ENCODE results near the gene PLOD1.

PLOD1 gene

DNA sequence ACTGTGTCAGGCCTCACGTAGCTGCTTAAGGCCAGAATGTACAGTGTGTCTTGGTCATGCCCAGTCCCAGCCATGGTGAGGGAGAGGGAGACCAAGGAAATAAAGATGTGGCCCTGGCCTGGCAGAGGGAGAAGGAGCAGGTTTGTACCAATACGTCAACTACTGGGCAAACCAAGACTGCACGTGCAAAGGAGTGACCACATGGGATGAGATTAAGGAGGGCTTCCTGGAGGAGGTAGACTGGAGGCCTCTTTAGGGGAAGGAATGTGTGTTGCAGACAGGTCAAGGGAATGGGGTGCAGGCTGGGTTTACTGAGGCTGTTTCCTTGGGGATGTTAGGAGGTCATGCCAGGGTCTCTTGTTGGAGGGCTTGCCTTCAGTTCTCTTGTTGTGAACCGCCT lies 7.8 kb downstream of the PLOD1 start (continued):
- TF ChIP-seq, protein P1, sequence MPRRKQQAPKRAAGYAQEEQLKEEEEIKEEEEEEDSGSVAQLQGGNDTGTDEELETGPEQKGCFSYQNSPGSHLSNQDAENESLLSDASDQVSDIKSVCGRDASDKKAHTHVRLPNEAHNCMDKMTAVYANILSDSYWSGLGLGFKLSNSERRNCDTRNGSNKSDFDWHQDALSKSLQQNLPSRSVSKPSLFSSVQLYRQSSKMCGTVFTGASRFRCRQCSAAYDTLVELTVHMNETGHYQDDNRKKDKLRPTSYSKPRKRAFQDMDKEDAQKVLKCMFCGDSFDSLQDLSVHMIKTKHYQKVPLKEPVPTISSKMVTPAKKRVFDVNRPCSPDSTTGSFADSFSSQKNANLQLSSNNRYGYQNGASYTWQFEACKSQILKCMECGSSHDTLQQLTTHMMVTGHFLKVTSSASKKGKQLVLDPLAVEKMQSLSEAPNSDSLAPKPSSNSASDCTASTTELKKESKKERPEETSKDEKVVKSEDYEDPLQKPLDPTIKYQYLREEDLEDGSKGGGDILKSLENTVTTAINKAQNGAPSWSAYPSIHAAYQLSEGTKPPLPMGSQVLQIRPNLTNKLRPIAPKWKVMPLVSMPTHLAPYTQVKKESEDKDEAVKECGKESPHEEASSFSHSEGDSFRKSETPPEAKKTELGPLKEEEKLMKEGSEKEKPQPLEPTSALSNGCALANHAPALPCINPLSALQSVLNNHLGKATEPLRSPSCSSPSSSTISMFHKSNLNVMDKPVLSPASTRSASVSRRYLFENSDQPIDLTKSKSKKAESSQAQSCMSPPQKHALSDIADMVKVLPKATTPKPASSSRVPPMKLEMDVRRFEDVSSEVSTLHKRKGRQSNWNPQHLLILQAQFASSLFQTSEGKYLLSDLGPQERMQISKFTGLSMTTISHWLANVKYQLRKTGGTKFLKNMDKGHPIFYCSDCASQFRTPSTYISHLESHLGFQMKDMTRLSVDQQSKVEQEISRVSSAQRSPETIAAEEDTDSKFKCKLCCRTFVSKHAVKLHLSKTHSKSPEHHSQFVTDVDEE (CRISPR knock-in tag; IDR thresholded peaks at IDR 0.05): no peak
- TF ChIP-seq PPARA (CRISPR knock-in tag; IDR thresholded peaks at IDR 0.05; ENCODE audit: borderline replicate concordance) (no peak), ISL1 (CRISPR knock-in tag; IDR thresholded peaks at IDR 0.05) (no peak), RARB (CRISPR knock-in tag; IDR thresholded peaks at IDR 0.05) (no peak), GLIS3 (CRISPR knock-in tag; IDR thresholded peaks at IDR 0.05) (no peak), ZFP30 (CRISPR knock-in tag; IDR thresholded peaks at IDR 0.05) (no peak)
- TF ChIP-seq, protein P2, sequence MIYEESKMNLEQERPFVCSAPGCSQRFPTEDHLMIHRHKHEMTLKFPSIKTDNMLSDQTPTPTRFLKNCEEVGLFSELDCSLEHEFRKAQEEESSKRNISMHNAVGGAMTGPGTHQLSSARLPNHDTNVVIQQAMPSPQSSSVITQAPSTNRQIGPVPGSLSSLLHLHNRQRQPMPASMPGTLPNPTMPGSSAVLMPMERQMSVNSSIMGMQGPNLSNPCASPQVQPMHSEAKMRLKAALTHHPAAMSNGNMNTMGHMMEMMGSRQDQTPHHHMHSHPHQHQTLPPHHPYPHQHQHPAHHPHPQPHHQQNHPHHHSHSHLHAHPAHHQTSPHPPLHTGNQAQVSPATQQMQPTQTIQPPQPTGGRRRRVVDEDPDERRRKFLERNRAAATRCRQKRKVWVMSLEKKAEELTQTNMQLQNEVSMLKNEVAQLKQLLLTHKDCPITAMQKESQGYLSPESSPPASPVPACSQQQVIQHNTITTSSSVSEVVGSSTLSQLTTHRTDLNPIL (CRISPR knock-in tag; IDR thresholded peaks at IDR 0.05; ENCODE audit: low read depth): no peak

DNA sequence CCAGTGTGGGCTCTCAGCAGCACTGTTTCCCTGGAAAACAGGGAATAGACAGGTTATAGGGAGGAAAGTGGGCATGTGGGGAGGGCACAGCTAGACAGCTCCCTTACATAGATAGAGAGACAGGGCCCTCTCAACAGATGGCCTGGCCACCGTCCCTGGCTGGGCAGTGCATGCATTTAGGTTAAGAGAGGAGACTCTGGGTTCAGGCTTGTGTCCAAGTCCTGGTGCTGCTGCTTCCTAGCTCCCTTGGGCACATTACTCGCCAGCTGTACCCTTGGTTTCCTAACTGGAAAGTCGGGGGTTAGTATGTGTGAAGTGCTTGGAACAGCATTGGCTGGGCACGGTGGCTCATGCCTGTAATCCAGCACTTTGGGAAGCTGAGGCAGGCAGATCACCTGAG lies 9.1 kb downstream of the PLOD1 start:
- TF ChIP-seq, protein P3, sequence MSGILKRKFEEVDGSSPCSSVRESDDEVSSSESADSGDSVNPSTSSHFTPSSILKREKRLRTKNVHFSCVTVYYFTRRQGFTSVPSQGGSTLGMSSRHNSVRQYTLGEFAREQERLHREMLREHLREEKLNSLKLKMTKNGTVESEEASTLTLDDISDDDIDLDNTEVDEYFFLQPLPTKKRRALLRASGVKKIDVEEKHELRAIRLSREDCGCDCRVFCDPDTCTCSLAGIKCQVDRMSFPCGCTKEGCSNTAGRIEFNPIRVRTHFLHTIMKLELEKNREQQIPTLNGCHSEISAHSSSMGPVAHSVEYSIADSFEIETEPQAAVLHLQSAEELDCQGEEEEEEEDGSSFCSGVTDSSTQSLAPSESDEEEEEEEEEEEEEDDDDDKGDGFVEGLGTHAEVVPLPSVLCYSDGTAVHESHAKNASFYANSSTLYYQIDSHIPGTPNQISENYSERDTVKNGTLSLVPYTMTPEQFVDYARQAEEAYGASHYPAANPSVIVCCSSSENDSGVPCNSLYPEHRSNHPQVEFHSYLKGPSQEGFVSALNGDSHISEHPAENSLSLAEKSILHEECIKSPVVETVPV (CRISPR knock-in tag; IDR thresholded peaks at IDR 0.05): no peak
- TF ChIP-seq TCF4 (CRISPR knock-in tag; IDR thresholded peaks at IDR 0.05; ENCODE audit: borderline replicate concordance) (no peak), ZNF565 (CRISPR knock-in tag; conservative IDR thresholded peaks at IDR 0.05; ENCODE audit: low read depth) (no peak), ZFP30 (CRISPR knock-in tag; IDR thresholded peaks at IDR 0.05) (no peak), ESRRG (CRISPR knock-in tag; IDR thresholded peaks at IDR 0.05) (no peak), ZNF70 (CRISPR knock-in tag; IDR thresholded peaks at IDR 0.05) (no peak), TOX (CRISPR knock-in tag; IDR thresholded peaks at IDR 0.05; ENCODE audit: borderline replicate concordance) (no peak), ARNTL (CRISPR knock-in tag; IDR thresholded peaks at IDR 0.05; ENCODE audit: borderline replicate concordance, low read depth) (no peak)
- TF ChIP-seq, protein P2 (CRISPR knock-in tag; IDR thresholded peaks at IDR 0.05; ENCODE audit: low read depth): no peak
- TF ChIP-seq, protein P4, sequence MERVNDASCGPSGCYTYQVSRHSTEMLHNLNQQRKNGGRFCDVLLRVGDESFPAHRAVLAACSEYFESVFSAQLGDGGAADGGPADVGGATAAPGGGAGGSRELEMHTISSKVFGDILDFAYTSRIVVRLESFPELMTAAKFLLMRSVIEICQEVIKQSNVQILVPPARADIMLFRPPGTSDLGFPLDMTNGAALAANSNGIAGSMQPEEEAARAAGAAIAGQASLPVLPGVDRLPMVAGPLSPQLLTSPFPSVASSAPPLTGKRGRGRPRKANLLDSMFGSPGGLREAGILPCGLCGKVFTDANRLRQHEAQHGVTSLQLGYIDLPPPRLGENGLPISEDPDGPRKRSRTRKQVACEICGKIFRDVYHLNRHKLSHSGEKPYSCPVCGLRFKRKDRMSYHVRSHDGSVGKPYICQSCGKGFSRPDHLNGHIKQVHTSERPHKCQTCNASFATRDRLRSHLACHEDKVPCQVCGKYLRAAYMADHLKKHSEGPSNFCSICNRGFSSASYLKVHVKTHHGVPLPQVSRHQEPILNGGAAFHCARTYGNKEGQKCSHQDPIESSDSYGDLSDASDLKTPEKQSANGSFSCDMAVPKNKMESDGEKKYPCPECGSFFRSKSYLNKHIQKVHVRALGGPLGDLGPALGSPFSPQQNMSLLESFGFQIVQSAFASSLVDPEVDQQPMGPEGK (CRISPR knock-in tag; IDR thresholded peaks at IDR 0.05; ENCODE audit: borderline replicate concordance): no peak
- ATAC-seq: peak; percentile 31; the same call in 2 of the 3 replicates

- ATAC-seq: peak; percentile 71
- TF ChIP-seq, protein P1 (CRISPR knock-in tag; IDR thresholded peaks at IDR 0.05): no peak
- no peak for TF ChIP-seq ZNF70 (CRISPR knock-in tag; IDR thresholded peaks at IDR 0.05)
- TF ChIP-seq TCF4 (CRISPR knock-in tag; IDR thresholded peaks at IDR 0.05; ENCODE audit: borderline replicate concordance): no peak
- TF ChIP-seq TOX (CRISPR knock-in tag; IDR thresholded peaks at IDR 0.05; ENCODE audit: borderline replicate concordance): no peak
- no peak for TF ChIP-seq SNAI2 (CRISPR knock-in tag; IDR thresholded peaks at IDR 0.05)
Observed at GRCh38 chr1:11944358-11944931, 9.9 kb downstream of the PLOD1 start.

Measured in SK-N-SH treated with all-trans-retinoic acid at 6 μM for 48 hours (cell line).